K562 (cell line): ENCODE results near the gene CRAMP1. TPM values are rescaled to one million over a fixed set of nuclear protein-coding genes. Genes with fewer than 3 reads are reported as not detected.

Source experiments
- BMI1 ChIP-seq: fragments of 150-350 bp; IDR thresholded peaks from 2 replicates; pipeline ENCODE4 v1.6.1; 2014; ENCODE audit warnings: low read length
- CBX1 ChIP-seq: sonication (generic); IDR thresholded peaks from 2 replicates; pipeline ENCODE4 v1.6.1; 2016; ENCODE audit warnings: antibody characterized with exemption, low read depth, mild to moderate bottlenecking
- ERF ChIP-seq: fragments of 450-650 bp; formaldehyde crosslinking; IDR thresholded peaks from 2 replicates; pipeline ENCODE4 v1.4.0; 2020; ENCODE audit warnings: mild to moderate bottlenecking, mixed read lengths
- MBD2 ChIP-seq: sonication (generic); IDR thresholded peaks from 2 replicates; pipeline ENCODE4 v1.6.1; 2016; ENCODE audit warnings: low read depth, borderline replicate concordance
- PCBP1 ChIP-seq: fragments of 200-400 bp; formaldehyde crosslinking; IDR thresholded peaks from 2 replicates; pipeline ENCODE4 v1.6.1; 2018; ENCODE audit warnings: mild to moderate bottlenecking, low read depth, low read length; ENCODE audit not compliant: poor library complexity, severe bottlenecking
- POLR3A ChIP-seq: IDR thresholded peaks from 2 replicates; pipeline ENCODE4 v1.6.1; 2011; ENCODE audit warnings: borderline replicate concordance, mild to moderate bottlenecking, moderate library complexity; ENCODE audit not compliant: insufficient read length, insufficient read depth; ENCODE audit errors: extremely low read depth
- SMARCB1 ChIP-seq: IDR thresholded peaks from 2 replicates; pipeline ENCODE4 v1.6.1; 2011; ENCODE audit warnings: improper control_type of control experiment, low read depth; ENCODE audit not compliant: insufficient read length
- SRSF9 ChIP-seq: fragments of 200-400 bp; formaldehyde crosslinking; IDR thresholded peaks from 2 replicates; pipeline ENCODE4 v1.6.1; 2017; ENCODE audit warnings: low read depth, low read length, borderline replicate concordance
- TGIF2 ChIP-seq: sonication (generic); formaldehyde crosslinking; IDR thresholded peaks from 2 replicates; pipeline ENCODE4 v1.8.1; 2022; ENCODE audit warnings: mild to moderate bottlenecking, missing genetic modification reagents, moderate library complexity
- ZEB2 ChIP-seq: fragments of 450-650 bp; IDR thresholded peaks from 2 replicates; pipeline ENCODE4 v1.6.1; 2016
- ZNF232 ChIP-seq: sonication (generic); formaldehyde crosslinking; IDR thresholded peaks from 2 replicates; pipeline ENCODE4 v1.8.0; 2022; ENCODE audit warnings: mild to moderate bottlenecking, missing genetic modification reagents
- ZNF41 ChIP-seq: fragments of 250-450 bp; sonication (Bioruptor Pico); conservative IDR thresholded peaks from 2 replicates; pipeline ENCODE4 v1.4.0; 2020; ENCODE audit warnings: mild to moderate bottlenecking
- ZNF583 ChIP-seq: fragments of 250-450 bp; sonication (Bioruptor Pico); IDR thresholded peaks from 2 replicates; pipeline ENCODE4 v1.4.0; 2020
- ZZZ3 ChIP-seq: fragments of 450-650 bp; IDR thresholded peaks from 2 replicates; pipeline ENCODE4 v1.6.1; 2016; ENCODE audit warnings: antibody characterized with exemption, mild to moderate bottlenecking, moderate library complexity
- polyA plus RNA-seq, 8 experiments: library from polyadenylated mRNA; depleted of rRNA in 4 of 8; stranded (reverse) in 5 of 8; unstranded in 3 of 8; fragments of >200 nt; fragmentation: Nextera tagmentation in 2 of 8; fragmentation: Illumina TruSeq in 1 of 8; extraction: Ambion mirVana in 2 of 8; extraction: Trizol in 1 of 8; gene quantifications; 2 replicates each; pipeline versions ENCODE4 v1.2.1 to v1.2.3, GENCODE V29; 2011 to 2014; ENCODE audit warnings: inconsistent platforms in 1 of 8, missing spikeins in 1 of 8
- total RNA-seq, 7 experiments: library from RNA; depleted of rRNA in 6 of 7; stranded (reverse); fragments of >200 nt in 6 of 7; fragmentation: Illumina TruSeq in 2 of 7; extraction: Trizol in 2 of 7; gene quantifications; 2 replicates each; pipeline versions ENCODE4 v1.2.1 to v1.2.3, GENCODE V29; 2011 to 2021; ENCODE audit warnings: low replicate concordance in 1 of 7
- TF ChIP-seq, protein P1 (sequence below): conservative IDR thresholded peaks from 2 replicates; pipeline ENCODE4 v1.6.1; 2011; ENCODE audit warnings: low read depth, mild to moderate bottlenecking, low read length; ENCODE audit not compliant: control insufficient read depth
- TF ChIP-seq, protein P2 (sequence below), 2 experiments: fragments of 200-800 bp in 1 of 2; sonication (Bioruptor generic) in 1 of 2; sonication (generic) in 1 of 2; formaldehyde crosslinking in 1 of 2; IDR thresholded peaks in 1 of 2; conservative IDR thresholded peaks in 1 of 2; 2 replicates each; pipeline versions ENCODE4 v1.5.0 to v1.6.1; 2016 to 2020; ENCODE audit warnings: missing compliant biosample characterization in 1 of 2, missing genetic modification characterization in 1 of 2, missing genetic modification reagents in 1 of 2
- TF ChIP-seq, protein P3 (sequence below): fragments of 450-650 bp; formaldehyde crosslinking; IDR thresholded peaks from 2 replicates; pipeline ENCODE4 v1.4.0; 2022; ENCODE audit warnings: missing genetic modification characterization
- TF ChIP-seq, protein P4 (sequence below): fragments of 250-450 bp; sonication (Bioruptor Pico); IDR thresholded peaks from 2 replicates; pipeline ENCODE4 v1.8.0; 2021; ENCODE audit warnings: borderline replicate concordance, mild to moderate bottlenecking, moderate library complexity; ENCODE audit not compliant: poor library complexity, severe bottlenecking
- TF ChIP-seq, protein P5 (sequence below): fragments of 450-650 bp; IDR thresholded peaks from 2 replicates; pipeline ENCODE4 v1.7.1; 2018; ENCODE audit warnings: mild to moderate bottlenecking, low read depth; ENCODE audit not compliant: partially characterized antibody

Gene CRAMP1
- total and polyA plus RNA-seq, 9 of the 15 experiments (the other 6 are each of a cell fraction or from before 2014, with no cell fraction given) = 0.52 to 20.8 (median 7.5) TPM

DNA sequence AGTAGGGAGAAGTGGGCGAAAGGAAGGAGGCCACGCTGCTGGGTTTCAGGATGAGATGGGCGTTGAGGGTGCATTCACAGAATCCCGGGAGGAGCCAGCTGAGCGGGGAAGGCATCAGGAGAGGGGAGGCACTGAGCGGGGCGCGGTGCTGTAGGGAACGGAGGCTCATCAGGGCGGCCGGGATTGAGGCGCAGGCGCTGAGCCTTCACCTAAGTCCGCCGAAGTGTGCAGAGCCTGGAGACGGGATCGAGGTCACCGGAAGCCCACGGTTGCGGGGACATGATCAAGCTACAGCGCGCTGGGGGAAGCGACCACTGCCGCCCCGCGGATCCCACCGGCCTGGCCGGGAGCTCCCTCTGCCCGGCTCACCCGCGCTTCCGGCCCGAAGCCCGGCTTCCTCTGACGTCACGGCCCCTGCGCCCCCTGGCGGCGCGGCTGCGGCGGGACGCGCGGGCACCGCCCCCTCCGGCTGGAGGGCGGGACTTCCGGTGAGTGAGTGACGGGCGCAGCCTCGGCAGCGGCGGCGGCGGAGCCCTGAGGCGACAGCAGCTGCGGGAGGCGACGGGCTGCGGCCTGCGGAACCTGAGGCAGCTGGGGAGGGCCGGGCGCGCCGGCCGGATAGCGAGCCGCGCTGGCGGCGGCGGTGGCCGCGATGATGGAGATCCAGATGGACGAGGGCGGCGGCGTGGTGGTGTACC is 93.7 kb downstream of the CRAMP1 start, which contains the start of gene MAPK8IP3 (continued):
- TF ChIP-seq, protein P1, sequence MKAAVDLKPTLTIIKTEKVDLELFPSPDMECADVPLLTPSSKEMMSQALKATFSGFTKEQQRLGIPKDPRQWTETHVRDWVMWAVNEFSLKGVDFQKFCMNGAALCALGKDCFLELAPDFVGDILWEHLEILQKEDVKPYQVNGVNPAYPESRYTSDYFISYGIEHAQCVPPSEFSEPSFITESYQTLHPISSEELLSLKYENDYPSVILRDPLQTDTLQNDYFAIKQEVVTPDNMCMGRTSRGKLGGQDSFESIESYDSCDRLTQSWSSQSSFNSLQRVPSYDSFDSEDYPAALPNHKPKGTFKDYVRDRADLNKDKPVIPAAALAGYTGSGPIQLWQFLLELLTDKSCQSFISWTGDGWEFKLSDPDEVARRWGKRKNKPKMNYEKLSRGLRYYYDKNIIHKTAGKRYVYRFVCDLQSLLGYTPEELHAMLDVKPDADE = peak; percentile 91
- peak; percentile 31; the same call in 1 of the 2 replicates for TF ChIP-seq ZEB2
- no peak for TF ChIP-seq ZNF41 (CRISPR knock-in tag)
- TF ChIP-seq, protein P2, sequence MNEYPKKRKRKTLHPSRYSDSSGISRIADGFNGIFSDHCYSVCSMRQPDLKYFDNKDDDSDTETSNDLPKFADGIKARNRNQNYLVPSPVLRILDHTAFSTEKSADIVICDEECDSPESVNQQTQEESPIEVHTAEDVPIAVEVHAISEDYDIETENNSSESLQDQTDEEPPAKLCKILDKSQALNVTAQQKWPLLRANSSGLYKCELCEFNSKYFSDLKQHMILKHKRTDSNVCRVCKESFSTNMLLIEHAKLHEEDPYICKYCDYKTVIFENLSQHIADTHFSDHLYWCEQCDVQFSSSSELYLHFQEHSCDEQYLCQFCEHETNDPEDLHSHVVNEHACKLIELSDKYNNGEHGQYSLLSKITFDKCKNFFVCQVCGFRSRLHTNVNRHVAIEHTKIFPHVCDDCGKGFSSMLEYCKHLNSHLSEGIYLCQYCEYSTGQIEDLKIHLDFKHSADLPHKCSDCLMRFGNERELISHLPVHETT (CRISPR knock-in tag; conservative IDR thresholded peaks at IDR 0.05 in 1 of 2, IDR thresholded peaks at IDR 0.05 in 1 of 2) = peak in 1 of 2 experiments; percentile 88; a peak in 2 of 4 replicates
- no peak for TF ChIP-seq SRSF9
- TF ChIP-seq ZZZ3 = no peak
- no peak for TF ChIP-seq POLR3A
- TF ChIP-seq, protein P3, sequence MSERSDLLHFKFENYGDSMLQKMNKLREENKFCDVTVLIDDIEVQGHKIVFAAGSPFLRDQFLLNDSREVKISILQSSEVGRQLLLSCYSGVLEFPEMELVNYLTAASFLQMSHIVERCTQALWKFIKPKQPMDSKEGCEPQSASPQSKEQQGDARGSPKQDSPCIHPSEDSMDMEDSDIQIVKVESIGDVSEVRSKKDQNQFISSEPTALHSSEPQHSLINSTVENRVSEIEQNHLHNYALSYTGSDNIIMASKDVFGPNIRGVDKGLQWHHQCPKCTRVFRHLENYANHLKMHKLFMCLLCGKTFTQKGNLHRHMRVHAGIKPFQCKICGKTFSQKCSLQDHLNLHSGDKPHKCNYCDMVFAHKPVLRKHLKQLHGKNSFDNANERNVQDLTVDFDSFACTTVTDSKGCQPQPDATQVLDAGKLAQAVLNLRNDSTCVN (CRISPR knock-in tag) = peak; percentile 72; the same call in 1 of the 2 replicates
- no peak for TF ChIP-seq TGIF2
- no peak for TF ChIP-seq ERF
- TF ChIP-seq, protein P4, sequence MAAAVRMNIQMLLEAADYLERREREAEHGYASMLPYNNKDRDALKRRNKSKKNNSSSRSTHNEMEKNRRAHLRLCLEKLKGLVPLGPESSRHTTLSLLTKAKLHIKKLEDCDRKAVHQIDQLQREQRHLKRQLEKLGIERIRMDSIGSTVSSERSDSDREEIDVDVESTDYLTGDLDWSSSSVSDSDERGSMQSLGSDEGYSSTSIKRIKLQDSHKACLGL (CRISPR knock-in tag) = no peak
- TF ChIP-seq PCBP1 = peak; percentile 85
- no peak for TF ChIP-seq ZNF232 (CRISPR knock-in tag)
- TF ChIP-seq ZNF583 = 0 out of 2 replicates have a peak, but pooled peaks have one; percentile 46
- peak; percentile 89; the same call in 1 of the 2 replicates for TF ChIP-seq CBX1
- no peak for TF ChIP-seq BMI1
- TF ChIP-seq MBD2 = peak; percentile 72; the same call in 1 of the 2 replicates
- TF ChIP-seq SMARCB1 = no peak
- TF ChIP-seq, protein P5, sequence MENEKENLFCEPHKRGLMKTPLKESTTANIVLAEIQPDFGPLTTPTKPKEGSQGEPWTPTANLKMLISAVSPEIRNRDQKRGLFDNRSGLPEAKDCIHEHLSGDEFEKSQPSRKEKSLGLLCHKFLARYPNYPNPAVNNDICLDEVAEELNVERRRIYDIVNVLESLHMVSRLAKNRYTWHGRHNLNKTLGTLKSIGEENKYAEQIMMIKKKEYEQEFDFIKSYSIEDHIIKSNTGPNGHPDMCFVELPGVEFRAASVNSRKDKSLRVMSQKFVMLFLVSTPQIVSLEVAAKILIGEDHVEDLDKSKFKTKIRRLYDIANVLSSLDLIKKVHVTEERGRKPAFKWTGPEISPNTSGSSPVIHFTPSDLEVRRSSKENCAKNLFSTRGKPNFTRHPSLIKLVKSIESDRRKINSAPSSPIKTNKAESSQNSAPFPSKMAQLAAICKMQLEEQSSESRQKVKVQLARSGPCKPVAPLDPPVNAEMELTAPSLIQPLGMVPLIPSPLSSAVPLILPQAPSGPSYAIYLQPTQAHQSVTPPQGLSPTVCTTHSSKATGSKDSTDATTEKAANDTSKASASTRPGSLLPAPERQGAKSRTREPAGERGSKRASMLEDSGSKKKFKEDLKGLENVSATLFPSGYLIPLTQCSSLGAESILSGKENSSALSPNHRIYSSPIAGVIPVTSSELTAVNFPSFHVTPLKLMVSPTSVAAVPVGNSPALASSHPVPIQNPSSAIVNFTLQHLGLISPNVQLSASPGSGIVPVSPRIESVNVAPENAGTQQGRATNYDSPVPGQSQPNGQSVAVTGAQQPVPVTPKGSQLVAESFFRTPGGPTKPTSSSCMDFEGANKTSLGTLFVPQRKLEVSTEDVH = peak; percentile 82
